Measurements from ENCODE around the gene SRCIN1.

The SRCIN1 gene

GRCh38 chr17:38613981-38614779 is 8.4 kb upstream of the SRCIN1 start:
- H3K4me2 ChIP-seq (ENCODE audit: low read length) = no peak overlapping the region
- H3K79me2 ChIP-seq = no peaks in the 10 kb centered on the region
- H3K4me1 ChIP-seq = no peaks in the 10 kb centered on the region
- H3K9me3 ChIP-seq (ENCODE audit: control insufficient read depth, low read length) = no peaks in the 10 kb centered on the region
- no peak overlapping the region for H3K27ac ChIP-seq
- TF ChIP-seq CTCF (IDR thresholded peaks at IDR 0.05) = no peak
- no peaks in the 10 kb centered on the region for H3K27me3 ChIP-seq (ENCODE audit: control insufficient read depth, insufficient read depth, low read length)
- H3K4me3 ChIP-seq (ENCODE audit: low read depth, low read length) = no peak overlapping the region
- no peak overlapping the region for H2AFZ ChIP-seq
- H3K36me3 ChIP-seq (ENCODE audit: control insufficient read depth, insufficient read depth, low read length) = no peaks in the 10 kb centered on the region
- H3K9ac ChIP-seq = no peak overlapping the region

DNA sequence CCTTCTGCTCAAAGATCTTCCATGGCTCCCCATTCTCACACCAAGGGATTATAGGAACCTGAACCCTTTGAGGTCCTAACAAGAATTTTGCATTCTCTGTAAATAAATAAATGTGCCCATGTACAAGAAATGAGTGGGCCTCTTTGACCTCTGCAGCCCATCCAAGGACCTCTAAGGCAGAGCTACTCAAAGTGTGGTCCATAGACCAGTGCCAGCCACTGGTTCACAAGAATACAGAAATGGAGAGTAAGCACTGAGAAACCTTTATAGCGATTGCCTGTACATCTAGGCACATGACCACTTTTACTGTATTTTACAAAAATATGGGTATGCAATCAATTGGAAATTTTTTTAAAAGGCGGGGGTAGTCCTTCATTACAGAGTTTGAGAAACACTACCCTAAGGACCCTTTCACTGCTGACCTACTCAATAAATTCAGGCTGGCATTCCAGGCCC is 7.8 kb upstream of the SRCIN1 start:
- Histone ChIP-seq H3K4me1 (no peaks in the 10 kb centered on the region), H3K9ac (no peak overlapping the region), H3K4me2 (ENCODE audit: low read length) (no peak overlapping the region), H2AFZ (no peak overlapping the region), H3K9me3 (ENCODE audit: control insufficient read depth, low read length) (no peaks in the 10 kb centered on the region), H3K27me3 (ENCODE audit: control insufficient read depth, insufficient read depth, low read length) (no peaks in the 10 kb centered on the region), H3K4me3 (ENCODE audit: low read depth, low read length) (no peak overlapping the region), H3K79me2 (no peaks in the 10 kb centered on the region), H3K36me3 (ENCODE audit: control insufficient read depth, insufficient read depth, low read length) (no peaks in the 10 kb centered on the region), H3K27ac (no peak overlapping the region)
- TF ChIP-seq CTCF (IDR thresholded peaks at IDR 0.05) = no peak

- Histone ChIP-seq H3K4me3 (ENCODE audit: low read depth, low read length) (no peak overlapping the region), H3K4me1 (peaks cover 3% of the 10 kb centered on the region), H3K4me2 (ENCODE audit: low read length) (no peak overlapping the region), H3K9me3 (ENCODE audit: control insufficient read depth, low read length) (no peaks in the 10 kb centered on the region), H3K27me3 (ENCODE audit: control insufficient read depth, insufficient read depth, low read length) (no peaks in the 10 kb centered on the region), H3K79me2 (no peaks in the 10 kb centered on the region), H3K9ac (no peak overlapping the region), H3K36me3 (ENCODE audit: control insufficient read depth, insufficient read depth, low read length) (no peaks in the 10 kb centered on the region), H3K27ac (no peak overlapping the region), H2AFZ (no peak overlapping the region)
- TF ChIP-seq CTCF (IDR thresholded peaks at IDR 0.05) = no peak
These were observed 6.2 kb upstream of the SRCIN1 start for GRCh38 chr17:38611872-38612376.

GRCh38 chr17:38611070-38611786 is 5.5 kb upstream of the SRCIN1 start:
- H2AFZ ChIP-seq = no peak overlapping the region
- no peak overlapping the region for H3K4me2 ChIP-seq (ENCODE audit: low read length)
- no peaks in the 10 kb centered on the region for H3K9me3 ChIP-seq (ENCODE audit: control insufficient read depth, low read length)
- H3K79me2 ChIP-seq = no peaks in the 10 kb centered on the region
- H3K4me1 ChIP-seq = peaks cover 3% of the 10 kb centered on the region
- H3K36me3 ChIP-seq (ENCODE audit: control insufficient read depth, insufficient read depth, low read length) = no peaks in the 10 kb centered on the region
- H3K4me3 ChIP-seq (ENCODE audit: low read depth, low read length) = no peak overlapping the region
- no peaks in the 10 kb centered on the region for H3K27me3 ChIP-seq (ENCODE audit: control insufficient read depth, insufficient read depth, low read length)
- H3K27ac ChIP-seq = no peak overlapping the region
- no peak for TF ChIP-seq CTCF (IDR thresholded peaks at IDR 0.05)
- H3K9ac ChIP-seq = no peak overlapping the region
